ENCODE data around the gene RNU5B-1. TPM values are rescaled to one million over a fixed set of nuclear protein-coding genes. Genes with fewer than 3 reads are reported as not detected.

Gene RNU5B-1
- total RNA-seq, 4 donors from 2014 or later, result not detected

GRCh38 chr15:65259367-65259797 is 45.1 kb upstream of the RNU5B-1 start:
- H3K27me3 ChIP-seq, result no peaks in the 10 kb centered on the region
- no peak for DNase-seq
- intact Hi-C loops (cut with DNase I), result no loop called here
- H3K27ac ChIP-seq, result no peak overlapping the region
- H3K9me3 ChIP-seq, result no peaks in the 10 kb centered on the region
- 85 to 90% methylated on average over 7 of the region's 7 CpGs for WGBS, 2 donors
- no peaks in the 10 kb centered on the region for H3K4me1 ChIP-seq
- H3K36me3 ChIP-seq, result peaks cover 17 to 23% of the 10 kb centered on the region in 2 donors
- no peak for TF ChIP-seq POLR2A (IDR thresholded peaks at IDR 0.05)
- TF ChIP-seq, protein P1, sequence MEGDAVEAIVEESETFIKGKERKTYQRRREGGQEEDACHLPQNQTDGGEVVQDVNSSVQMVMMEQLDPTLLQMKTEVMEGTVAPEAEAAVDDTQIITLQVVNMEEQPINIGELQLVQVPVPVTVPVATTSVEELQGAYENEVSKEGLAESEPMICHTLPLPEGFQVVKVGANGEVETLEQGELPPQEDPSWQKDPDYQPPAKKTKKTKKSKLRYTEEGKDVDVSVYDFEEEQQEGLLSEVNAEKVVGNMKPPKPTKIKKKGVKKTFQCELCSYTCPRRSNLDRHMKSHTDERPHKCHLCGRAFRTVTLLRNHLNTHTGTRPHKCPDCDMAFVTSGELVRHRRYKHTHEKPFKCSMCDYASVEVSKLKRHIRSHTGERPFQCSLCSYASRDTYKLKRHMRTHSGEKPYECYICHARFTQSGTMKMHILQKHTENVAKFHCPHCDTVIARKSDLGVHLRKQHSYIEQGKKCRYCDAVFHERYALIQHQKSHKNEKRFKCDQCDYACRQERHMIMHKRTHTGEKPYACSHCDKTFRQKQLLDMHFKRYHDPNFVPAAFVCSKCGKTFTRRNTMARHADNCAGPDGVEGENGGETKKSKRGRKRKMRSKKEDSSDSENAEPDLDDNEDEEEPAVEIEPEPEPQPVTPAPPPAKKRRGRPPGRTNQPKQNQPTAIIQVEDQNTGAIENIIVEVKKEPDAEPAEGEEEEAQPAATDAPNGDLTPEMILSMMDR (IDR thresholded peaks at IDR 0.05), result no peak
- no peak overlapping the region for H3K4me3 ChIP-seq (replicated peaks in 1 of 3)

DNA sequence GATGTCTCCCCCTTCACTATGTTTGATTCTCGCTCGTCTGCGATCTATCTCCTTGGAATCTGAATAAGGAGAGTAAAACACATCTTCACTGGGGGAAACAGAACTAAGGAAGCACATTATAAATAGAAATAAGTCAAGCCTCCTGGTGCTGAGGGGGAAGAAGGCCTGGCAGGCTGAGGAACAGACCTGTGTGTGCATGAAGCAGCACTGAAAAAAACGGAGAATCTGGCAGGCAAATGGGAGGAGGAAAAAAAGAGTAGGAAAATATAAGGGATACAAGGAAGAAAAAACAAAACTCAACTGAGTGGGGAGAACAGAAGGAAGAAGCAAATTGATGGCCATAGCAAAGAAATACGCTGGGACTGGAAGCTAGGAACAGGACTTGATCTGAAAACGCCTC is 43.5 kb upstream of the RNU5B-1 start:
- Histone ChIP-seq H3K9me3 (no peaks in the 10 kb centered on the region), H3K36me3 (peaks cover 17 to 23% of the 10 kb centered on the region in 2 donors), H3K27ac (no peak overlapping the region), H3K4me3 (replicated peaks in 1 of 3) (no peak overlapping the region), H3K27me3 (no peaks in the 10 kb centered on the region), H3K4me1 (no peaks in the 10 kb centered on the region)
- intact Hi-C loops (cut with DNase I), result no loop called here
- DNase-seq, result no peak
- 95 to 97% methylated on average over 6 of the region's 6 CpGs for WGBS, 2 donors
- no peak for TF ChIP-seq POLR2A (IDR thresholded peaks at IDR 0.05)
- TF ChIP-seq, protein P1 (IDR thresholded peaks at IDR 0.05), result no peak

DNA sequence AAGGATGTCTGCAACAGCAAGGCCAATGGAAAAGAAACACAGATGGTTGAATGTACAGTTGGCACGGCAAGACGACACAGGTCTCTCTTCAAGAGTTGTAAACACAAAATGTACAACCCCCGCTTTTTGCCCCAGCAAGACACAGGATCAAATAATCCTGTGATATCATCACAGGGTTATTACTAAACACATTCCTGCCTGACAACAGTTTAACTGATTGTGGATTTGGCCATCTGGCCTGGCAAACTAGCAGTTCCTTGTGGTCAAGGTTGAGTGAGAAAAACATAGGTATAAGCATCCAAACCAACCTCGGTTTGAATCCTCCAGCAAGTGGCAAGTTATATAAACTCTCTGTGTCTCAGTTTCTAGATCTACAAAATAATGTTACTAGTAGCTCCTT is 41.2 kb upstream of the RNU5B-1 start:
- WGBS, 2 donors, result 93% methylated on average over 4 of the region's 4 CpGs

DNA sequence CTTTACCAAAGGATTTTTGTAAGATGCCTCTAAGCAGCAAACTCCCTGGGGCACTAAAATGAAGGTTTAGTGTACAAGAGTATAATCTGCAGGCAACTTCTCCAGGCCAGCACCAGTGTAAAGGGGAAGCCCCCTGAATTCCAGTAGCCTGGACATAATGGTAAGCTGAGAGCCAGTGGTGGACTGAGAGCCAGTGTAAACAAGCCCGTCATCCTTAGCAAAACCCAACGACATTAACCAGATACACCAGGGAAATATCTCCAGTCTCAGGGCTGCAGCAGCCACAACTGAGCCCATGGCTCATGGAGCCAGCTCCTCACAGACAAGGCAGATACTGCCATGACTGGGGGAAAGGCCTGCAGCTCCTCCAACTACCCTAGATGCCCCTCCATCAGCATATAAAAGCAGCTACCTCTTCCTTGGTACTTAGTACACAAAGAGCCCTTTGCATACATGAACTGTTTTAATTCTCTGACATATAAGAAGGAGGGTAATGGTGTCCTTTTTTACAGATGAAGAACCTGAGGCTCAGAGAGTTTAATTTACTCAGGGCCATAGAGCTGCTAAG is 39.5 kb upstream of the RNU5B-1 start:
- intact Hi-C loops (cut with DNase I), result loop anchor here (5.0 kb wide), 1 partner anchor 73 kb away; no protein-coding TSS in a partner anchor
- Histone ChIP-seq H3K27me3 (no peaks in the 10 kb centered on the region), H3K4me3 (replicated peaks in 1 of 3) (no peak overlapping the region)

More for the DNA sequence above, 41.2 kb upstream of the RNU5B-1 start:
- Histone ChIP-seq H3K27me3 (no peaks in the 10 kb centered on the region), H3K9me3 (no peaks in the 10 kb centered on the region), H3K36me3 (peaks cover 17 to 23% of the 10 kb centered on the region in 2 donors), H3K4me3 (replicated peaks in 1 of 3) (no peak overlapping the region), H3K27ac (no peak overlapping the region), H3K4me1 (no peaks in the 10 kb centered on the region)
- no peak for TF ChIP-seq POLR2A (IDR thresholded peaks at IDR 0.05)
- TF ChIP-seq, protein P1 (IDR thresholded peaks at IDR 0.05), result no peak
- intact Hi-C loops (cut with DNase I), result no loop called here
- no peak for DNase-seq

DNA sequence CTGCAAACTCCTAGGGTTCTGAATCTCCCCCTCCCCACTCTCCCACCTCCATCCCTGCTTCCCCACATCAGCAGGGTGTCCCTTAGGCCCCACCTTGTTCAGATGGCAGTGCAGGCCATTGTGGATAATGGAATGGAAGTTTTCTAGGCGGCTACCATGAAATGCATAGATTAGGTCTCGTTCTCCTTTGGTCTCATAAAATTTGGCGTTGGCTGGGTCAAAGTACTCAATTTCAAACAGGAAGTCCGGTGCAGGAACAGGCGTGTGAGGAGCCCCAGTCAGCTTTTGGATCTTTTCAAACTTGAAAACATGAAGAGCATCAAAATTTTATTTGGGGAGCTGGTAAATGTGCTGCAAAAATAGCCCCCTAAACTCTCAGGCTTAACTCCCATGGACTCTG is 38.0 kb upstream of the RNU5B-1 start:
- no peaks in the 10 kb centered on the region for H3K36me3 ChIP-seq

More for the DNA sequence above, 39.5 kb upstream of the RNU5B-1 start:
- Histone ChIP-seq H3K36me3 (peaks cover 12% of the 10 kb centered on the region in 2 donors), H3K9me3 (no peaks in the 10 kb centered on the region), H3K4me1 (no peaks in the 10 kb centered on the region), H3K27ac (no peak overlapping the region)
- 56% methylated on average over 2 of the region's 2 CpGs; no CpG with 5 or more reads in 1 of the 2 donors for WGBS, 2 donors
- TF ChIP-seq, protein P1 (IDR thresholded peaks at IDR 0.05), result no peak
- TF ChIP-seq POLR2A (IDR thresholded peaks at IDR 0.05), result no peak
- no peak for DNase-seq

More for the DNA sequence above, 38.0 kb upstream of the RNU5B-1 start:
- no peak for TF ChIP-seq POLR2A (IDR thresholded peaks at IDR 0.05)
- TF ChIP-seq, protein P1 (IDR thresholded peaks at IDR 0.05), result no peak
- Histone ChIP-seq H3K27ac (no peak overlapping the region), H3K9me3 (no peaks in the 10 kb centered on the region), H3K27me3 (no peaks in the 10 kb centered on the region), H3K4me3 (replicated peaks in 1 of 3) (no peak overlapping the region), H3K4me1 (peaks cover 3 to 4% of the 10 kb centered on the region in 2 donors)
- intact Hi-C loops (cut with DNase I), result loop anchor here (5.0 kb wide), 1 partner anchor 74 kb away; no protein-coding TSS in a partner anchor
- DNase-seq, result no peak
- WGBS, 2 donors, result 95 to 96% methylated on average over 5 of the region's 5 CpGs

Measured in thyroid gland (tissue), 4 donors.